ENCODE measurements around the gene PLCH2. TPM values are rescaled to one million over a fixed set of nuclear protein-coding genes. Genes with fewer than 3 reads are reported as not detected.

Gene PLCH2
- total and polyA plus RNA-seq, 9 of the 15 experiments (the other 6 are each of a cell fraction or from before 2014, with no cell fraction given), result 0.16 TPM; not detected in 8

DNA sequence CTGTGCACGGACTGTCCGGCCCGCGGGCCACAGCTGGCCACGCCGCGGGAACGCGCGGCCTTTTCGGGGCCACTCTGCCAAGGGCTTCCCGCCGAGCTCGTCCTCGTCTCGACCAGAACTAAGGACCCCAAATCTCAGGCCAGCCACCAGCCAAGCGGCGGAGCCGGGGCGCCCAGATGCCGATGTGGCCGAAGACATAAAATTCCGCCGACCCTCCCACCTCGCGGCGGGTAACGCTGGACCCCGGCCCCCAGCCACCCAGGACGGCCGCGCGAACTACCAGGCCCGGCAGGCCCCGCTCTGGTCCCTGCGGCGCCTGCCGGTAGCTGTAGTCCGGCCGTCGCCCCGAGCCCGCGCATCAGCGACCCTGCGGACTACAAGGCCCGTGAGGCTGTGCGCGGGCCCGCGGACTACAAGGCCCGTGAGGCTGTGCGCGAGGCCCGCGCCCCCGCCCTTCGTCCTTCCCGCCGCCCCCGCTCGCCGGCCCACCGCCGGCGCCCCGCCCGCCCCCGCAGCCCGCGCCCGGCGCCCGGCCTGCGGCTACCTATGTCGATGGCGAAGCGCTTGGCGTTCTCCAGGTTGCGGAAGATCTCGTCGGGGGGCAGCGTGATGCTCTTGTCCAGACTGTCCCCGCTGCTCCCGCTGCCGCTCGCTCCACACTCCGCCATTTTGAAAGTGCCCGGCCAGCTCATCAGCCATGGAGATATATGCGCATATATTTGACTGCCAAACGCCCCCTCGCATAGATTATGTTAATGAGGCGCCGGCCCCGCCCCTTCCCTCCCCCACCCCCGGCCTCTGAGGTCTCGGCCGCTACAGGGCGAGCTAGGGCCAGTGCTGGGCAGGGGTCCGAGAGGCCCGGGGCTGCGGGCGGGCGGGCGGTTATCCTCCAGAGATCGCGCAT, 50.1 kb downstream of the PLCH2 start, which contains the start of gene PANK4 (continued):
- TF ChIP-seq, protein P1, sequence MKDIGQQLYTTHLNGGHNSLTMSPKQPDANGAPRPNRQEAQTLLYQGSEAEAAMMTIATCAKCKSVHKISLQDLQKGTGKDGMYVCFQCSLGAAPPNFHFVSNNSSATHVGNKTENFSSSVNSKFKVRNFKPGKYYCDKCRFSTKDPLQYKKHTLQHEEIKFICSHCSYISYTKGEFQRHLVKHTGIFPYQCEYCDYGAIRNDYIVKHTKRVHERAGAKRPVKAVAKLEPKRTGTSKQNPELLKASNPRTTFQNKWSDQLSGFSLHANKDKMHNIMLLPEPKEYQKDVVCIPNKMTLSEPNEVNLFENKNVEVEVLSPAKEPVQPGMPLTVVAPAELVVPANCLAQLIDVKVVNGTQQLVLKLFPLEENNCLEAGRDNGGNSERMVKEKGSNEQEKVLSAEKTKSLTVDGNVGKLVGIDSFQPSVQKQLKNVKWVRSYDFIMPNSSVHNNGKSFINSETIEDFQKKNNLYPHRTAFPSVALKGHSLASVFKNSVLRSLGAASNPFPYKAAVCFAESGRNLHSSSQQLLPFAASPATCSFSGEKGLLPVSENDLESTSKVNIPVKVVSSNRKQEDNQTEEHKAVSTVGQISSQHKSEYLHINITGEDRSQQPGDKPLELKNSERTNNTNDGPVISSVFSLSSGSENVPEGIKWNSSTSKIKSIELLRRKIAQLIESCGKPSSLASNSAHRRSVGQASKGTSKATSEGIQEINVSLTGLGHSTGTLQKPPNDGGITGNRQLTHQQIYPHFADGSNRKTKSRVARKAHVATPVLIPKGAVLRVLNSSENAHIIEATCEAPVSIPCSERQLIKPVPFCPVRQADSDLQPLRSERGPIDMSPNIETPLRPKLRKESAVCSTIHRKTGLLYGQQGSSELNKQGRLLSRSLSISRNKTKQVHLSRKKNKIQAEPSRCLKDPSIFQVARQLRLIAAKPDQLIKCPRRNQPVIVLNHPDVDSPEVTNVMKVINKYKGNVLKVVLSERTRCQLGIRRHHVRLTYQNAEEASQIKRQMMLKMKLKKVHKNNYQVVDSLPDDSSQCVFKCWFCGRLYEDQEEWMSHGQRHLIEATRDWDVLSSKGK (CRISPR knock-in tag; IDR thresholded peaks at IDR 0.05), result no peak
- TF ChIP-seq, protein P2, sequence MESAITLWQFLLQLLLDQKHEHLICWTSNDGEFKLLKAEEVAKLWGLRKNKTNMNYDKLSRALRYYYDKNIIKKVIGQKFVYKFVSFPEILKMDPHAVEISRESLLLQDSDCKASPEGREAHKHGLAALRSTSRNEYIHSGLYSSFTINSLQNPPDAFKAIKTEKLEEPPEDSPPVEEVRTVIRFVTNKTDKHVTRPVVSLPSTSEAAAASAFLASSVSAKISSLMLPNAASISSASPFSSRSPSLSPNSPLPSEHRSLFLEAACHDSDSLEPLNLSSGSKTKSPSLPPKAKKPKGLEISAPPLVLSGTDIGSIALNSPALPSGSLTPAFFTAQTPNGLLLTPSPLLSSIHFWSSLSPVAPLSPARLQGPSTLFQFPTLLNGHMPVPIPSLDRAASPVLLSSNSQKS (CRISPR knock-in tag; IDR thresholded peaks at IDR 0.05), result no peak
- no peak for TF ChIP-seq U2AF2 (optimal IDR thresholded peaks at IDR 0.05; ENCODE audit: low read depth, low read length)
- no peak for TF ChIP-seq ZKSCAN3 (CRISPR knock-in tag; IDR thresholded peaks at IDR 0.05)
- no peak for TF ChIP-seq ZNF174 (CRISPR knock-in tag; IDR thresholded peaks at IDR 0.05)
- TF ChIP-seq NRF1 (conservative IDR thresholded peaks at IDR 0.05 in 1 of 2, IDR thresholded peaks at IDR 0.05 in 1 of 2), result peak; percentile 75 to 76
- no peak for TF ChIP-seq TRIM24 (IDR thresholded peaks at IDR 0.05)
- no peak for TF ChIP-seq ZNF146 (CRISPR knock-in tag; IDR thresholded peaks at IDR 0.05; ENCODE audit: unreplicated experiment)
- no peak for TF ChIP-seq SMAD1 (IDR thresholded peaks at IDR 0.05; ENCODE audit: low read depth, low read length, partially characterized antibody)
- TF ChIP-seq CCNT2 (IDR thresholded peaks at IDR 0.05; ENCODE audit: borderline replicate concordance, extremely low read depth, insufficient read length, low read depth, low read length), result peak; percentile 93
- TF ChIP-seq ZNF263 (CRISPR knock-in tag; IDR thresholded peaks at IDR 0.05; ENCODE audit: borderline replicate concordance), result no peak
- TF ChIP-seq, protein P3, sequence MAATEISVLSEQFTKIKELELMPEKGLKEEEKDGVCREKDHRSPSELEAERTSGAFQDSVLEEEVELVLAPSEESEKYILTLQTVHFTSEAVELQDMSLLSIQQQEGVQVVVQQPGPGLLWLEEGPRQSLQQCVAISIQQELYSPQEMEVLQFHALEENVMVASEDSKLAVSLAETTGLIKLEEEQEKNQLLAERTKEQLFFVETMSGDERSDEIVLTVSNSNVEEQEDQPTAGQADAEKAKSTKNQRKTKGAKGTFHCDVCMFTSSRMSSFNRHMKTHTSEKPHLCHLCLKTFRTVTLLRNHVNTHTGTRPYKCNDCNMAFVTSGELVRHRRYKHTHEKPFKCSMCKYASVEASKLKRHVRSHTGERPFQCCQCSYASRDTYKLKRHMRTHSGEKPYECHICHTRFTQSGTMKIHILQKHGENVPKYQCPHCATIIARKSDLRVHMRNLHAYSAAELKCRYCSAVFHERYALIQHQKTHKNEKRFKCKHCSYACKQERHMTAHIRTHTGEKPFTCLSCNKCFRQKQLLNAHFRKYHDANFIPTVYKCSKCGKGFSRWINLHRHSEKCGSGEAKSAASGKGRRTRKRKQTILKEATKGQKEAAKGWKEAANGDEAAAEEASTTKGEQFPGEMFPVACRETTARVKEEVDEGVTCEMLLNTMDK (IDR thresholded peaks at IDR 0.05; ENCODE audit: borderline replicate concordance, insufficient read depth, low read depth, low read length, poor library complexity, severe bottlenecking), result no peak
- no peak for TF ChIP-seq CBX3 (IDR thresholded peaks at IDR 0.05; ENCODE audit: borderline replicate concordance in 1 of 2, low read length in 2 of 2)
- TF ChIP-seq ETV6 (IDR thresholded peaks at IDR 0.05; ENCODE audit: borderline replicate concordance in 1 of 2, low read depth in 2 of 2, low read length in 1 of 2), result no peak
- no peak for TF ChIP-seq ETV6 (CRISPR knock-in tag; IDR thresholded peaks at IDR 0.05; ENCODE audit: borderline replicate concordance)
- no peak for TF ChIP-seq ZNF444 (CRISPR knock-in tag; IDR thresholded peaks at IDR 0.05)
- TF ChIP-seq HNRNPL (IDR thresholded peaks at IDR 0.05; ENCODE audit: low read depth, low read length), result 0 out of 2 replicates have a peak, but pooled peaks have one; percentile 22
- no peak for TF ChIP-seq HES1 (IDR thresholded peaks at IDR 0.05; ENCODE audit: low read depth)
- TF ChIP-seq ZFP36 (IDR thresholded peaks at IDR 0.05; ENCODE audit: low read depth, low read length, partially characterized antibody), result no peak
- no peak for TF ChIP-seq CREBBP (IDR thresholded peaks at IDR 0.05; ENCODE audit: low read depth, low read length)
